Cerebellar nuclear complex (tissue), 1 donor: ENCODE results near the gene ADARB2.

Experiments used
- DNase-seq, 2 experiments: peaks; one replicate each; lab custom pipeline; 2025; lab: John Stamatoyannopoulos, UW

ADARB2 gene

DNA sequence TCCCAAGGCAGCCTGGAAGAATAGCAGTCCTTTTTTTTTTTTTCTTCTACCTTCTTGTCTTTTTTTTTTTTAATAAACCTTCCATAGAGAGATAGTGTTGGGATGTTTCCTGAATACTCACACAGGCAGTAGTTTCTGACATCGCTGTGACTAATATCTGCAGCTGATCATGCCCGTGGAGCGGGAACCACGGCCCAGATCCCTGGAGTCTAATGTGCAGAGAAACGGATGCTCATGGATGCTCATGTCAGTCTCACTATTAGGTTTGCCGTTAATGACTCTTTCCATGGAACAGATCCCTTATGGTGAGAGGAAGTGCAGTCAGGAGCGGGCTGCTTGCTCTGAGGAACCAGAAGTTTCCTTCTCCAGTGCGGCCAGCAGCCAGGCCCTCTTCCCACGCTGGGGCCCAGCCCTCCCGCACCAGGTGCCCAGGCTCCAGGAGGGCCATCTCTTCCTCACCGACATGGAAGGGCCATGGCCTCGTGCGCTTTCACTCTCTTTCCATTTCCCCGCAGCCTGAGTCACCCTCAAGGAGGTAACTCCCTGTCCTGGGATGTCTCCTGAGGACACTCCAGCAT is 548.7 kb downstream of the ADARB2 start:
- no peak for DNase-seq

DNA sequence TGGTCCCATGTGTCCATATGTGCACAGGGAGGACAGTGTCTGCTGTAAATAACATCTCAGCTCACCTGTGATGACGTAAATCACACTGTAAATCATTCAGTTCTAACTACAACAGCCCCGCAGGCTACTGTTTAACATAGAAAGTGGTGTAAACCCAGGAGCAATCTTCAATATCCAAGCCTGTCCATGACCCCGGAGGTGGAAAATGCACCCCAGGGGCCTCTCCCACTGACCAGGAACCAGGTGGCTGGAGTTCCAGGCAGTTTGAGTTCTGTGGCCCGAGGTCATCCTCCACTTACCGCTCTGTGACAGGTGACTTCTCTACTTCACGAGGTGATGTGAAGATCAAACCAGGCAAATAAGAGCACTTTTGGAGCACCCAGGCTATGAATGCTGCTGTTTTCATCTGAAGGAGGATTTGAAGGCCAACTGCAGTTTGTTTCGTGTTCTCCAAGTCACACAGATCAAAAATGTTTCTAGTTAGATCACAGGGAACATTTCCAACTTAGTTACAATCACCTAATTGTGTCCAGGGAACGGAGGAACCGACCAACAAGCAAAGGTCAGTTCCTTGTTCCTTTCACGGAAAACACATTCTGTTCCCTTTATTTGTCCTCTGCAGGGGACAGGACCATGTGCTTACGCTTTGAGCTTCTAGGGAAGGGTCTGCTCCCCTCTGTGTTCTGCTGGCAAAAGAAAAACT is 549.3 kb downstream of the ADARB2 start:
- DNase-seq: no peak

DNA sequence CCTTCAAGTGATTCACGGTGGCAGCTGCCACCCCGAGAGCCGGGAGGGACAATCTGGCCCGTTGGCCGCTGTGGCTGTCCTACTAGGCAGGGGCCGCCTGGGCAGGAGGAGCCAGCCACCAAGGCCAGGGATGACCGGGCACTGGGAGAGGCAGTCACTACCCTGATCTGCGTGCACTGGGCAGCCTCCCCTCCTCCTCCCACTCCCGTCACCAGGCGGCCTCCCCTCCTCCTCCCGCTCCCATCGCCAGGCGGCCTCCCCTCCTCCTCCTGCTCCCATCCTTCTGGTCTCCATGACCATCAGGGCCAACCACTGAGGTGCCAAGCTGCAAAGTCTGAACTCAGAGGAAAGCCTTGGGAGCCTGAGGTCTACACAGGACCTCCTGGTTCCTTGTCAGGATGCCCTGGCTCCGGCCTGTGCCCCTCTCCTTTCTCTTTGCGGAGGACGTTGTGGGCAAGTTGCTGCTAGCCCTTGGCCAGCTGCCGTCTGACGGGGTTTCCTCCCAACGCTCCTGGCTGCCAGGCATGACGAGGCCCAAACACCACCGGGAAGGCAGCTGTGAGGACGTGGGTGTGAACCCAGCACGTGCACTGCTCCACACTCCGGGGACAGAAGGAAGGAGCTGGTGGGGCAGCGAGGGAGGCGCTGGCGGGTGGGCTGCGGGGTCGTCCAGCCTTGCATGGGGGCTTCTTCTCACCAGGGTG is 550.0 kb downstream of the ADARB2 start:
- DNase-seq: no peak

DNA sequence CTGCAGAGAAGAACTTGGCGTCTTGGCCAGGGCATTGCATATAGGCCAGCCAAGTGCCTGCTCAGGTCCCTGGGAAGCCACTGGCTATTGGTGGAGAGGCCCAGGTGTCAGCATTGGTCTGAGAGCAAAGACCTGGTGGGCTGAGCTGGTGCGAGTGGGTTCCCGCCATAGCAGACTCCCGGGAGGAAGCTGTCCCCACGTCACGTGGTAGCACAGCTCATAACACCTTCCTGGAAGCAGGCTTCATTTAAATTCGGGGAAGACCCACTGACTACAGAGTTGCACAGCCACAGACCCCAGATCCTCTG is 550.7 kb downstream of the ADARB2 start:
- no peak for DNase-seq

DNA sequence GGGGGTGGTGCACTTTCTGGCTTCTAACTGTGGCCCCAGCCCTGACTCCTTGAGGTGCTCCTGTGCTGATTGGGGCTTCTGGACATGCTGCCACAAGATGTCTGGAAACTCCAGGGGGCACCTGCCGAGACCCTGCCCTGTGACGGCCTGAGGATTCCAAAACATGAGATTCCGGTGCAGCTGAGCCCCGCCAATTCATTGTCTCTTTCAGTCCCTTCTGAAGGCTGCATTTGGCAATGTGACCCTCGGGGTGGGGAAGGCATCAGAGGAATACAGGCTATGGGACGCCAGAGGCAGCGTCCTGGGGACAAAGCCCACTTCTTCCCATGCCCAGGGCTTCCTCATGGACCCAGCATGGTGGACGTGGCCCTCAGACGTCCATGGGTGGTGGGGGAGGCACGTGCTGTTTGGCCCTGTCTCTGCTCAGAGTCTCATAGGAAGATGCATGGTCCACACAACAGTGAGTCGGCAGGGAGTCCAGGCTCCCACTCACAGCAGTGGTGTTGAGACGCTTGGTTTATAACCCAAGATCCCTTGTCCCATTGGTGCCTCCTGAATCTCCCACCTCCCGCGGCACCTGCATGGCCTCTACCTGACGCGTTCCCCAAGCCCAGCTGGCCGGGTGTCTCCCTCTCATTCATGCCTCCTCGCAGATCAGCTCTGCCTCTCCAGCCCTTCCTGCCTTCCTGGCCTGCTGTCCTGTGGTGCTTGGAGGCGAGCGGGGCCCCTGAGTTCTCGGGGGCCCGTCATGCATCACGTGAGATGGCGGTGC is 551.2 kb downstream of the ADARB2 start:
- no peak for DNase-seq

DNA sequence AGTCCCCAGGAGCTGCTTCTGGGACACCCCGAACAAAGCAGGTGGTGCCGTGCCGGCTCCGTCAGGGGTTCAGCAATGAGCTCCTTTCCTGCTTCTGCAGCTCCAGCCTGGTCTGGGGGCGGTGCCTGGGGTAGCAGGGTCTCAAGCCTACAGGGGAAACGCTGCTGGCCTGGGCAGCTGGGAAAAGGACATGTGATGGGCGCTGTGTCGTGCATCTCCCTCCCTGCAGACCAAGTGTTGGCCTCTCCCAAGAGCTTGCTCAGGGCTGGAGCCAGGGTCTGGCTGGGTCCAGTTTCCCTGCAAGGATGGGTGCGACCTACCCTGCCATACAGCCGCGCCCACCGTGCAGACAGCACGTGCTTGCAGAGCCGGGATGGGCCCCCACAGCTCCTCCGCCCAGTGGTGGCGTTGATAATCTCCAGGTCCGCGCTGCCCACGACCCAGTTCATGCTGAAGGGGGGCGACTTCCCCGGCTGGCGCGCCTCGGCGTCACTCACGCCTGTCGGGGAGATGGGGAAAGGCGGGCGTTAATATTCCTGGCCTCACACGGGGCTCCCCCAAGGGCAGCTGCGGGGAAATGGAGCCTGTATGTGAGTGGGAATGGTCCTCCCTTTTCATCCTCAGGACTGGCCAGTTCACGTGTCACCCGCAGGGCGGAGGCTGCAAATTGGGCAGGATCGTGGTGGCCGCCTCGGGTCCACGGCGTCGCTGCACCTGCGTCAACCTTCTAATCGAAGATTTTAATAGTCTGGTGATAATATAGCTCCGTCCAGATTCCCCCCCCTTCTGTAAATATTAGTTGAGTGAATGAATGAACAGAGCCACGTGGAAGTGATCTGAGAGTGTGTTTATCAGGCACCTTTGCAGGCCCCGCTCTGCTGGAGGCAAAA is 552.5 kb downstream of the ADARB2 start:
- no peak for DNase-seq

DNA sequence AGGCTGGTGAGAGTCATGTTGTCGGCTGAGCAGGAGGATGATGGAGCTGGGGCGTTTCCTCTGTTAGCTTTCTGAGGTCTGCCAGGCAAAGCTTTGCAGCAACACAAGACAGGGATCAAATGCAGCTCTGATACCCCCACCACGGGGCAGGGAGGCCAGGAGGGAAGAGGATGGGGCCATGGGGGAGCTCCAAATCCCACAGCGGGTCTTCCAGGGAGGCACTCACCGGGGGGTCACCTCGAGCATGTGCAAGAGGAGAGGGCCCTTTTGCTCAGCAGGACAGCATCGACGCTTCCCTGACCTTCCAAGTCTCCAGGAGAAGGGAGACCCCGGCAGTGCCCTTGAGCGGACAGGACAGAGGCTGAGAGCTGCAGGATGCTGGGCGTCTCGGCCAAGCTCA is 553.6 kb downstream of the ADARB2 start:
- no peak for DNase-seq

DNA sequence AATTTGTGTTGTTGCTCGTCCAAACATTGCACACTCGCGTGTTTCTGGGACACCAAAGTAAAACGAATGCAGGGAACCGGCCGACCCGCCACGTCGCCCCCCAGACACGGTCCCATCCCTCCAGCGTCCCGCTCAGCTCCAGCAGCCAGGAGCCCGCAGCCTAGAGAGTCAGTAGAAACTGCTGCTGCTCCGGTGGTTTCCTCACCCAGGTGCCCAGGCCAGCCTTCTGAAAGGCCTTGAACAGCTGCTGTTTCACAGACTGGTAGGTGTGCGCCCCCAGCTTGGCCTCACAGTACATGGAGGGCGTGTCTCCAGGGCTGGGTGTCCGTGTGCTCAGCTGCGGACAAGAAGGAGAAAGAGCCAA is 554.3 kb downstream of the ADARB2 start:
- no peak for DNase-seq

DNA sequence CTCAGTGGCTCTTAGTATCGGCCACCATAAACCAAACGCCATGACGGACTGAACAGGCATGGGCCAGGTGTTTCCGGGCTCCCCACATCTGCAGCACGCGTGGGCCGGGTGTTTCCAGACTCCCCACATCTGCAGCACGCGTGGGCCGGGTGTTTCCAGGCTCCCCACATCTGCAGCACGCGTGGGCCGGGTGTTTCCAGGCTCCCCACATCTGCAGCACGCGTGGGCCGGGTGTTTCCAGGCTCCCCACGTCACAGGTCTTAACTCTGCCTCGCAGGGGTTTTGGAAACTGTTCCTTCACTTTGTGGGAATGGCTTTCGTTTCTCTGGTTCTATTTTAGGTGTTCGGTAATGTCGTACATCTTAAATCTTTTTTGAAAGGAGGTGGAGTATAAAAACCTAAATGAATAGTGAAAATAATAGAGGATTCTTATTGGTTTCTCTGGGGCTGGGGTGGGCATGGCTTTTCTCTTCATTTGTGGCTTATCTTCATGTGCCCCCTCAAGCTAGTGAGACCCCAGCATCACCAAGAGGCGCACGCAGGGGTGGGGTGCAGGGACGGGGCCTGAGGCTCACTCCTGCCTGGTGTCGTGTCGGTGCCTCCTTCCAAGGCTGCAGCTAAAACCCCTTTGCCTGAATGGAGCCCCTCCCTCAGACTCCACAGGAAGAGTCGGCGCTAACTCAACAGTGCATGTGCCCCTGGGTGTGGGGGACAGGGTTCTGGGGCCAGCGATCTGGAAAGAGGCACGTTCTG is 554.9 kb downstream of the ADARB2 start:
- no peak for DNase-seq

DNA sequence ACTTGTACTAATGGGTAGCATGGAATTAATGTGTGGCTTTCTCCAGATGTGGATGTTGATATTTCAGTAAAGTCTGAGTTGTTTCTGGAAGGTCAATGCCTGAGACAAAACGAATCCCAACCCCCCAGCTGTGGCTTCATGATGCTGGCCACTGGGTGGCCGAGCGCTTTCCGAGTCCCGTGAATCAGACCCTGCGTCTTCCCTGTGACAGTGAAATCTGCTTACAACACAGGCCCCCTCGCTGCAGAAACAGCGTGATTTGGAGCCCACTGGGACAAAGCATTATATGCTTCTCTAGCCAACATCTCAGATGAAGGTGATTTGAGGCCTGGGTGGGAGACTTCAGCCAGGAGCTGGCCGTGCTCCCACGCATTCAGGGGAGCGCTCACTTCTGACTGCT is 556.5 kb downstream of the ADARB2 start:
- no peak for DNase-seq

DNA sequence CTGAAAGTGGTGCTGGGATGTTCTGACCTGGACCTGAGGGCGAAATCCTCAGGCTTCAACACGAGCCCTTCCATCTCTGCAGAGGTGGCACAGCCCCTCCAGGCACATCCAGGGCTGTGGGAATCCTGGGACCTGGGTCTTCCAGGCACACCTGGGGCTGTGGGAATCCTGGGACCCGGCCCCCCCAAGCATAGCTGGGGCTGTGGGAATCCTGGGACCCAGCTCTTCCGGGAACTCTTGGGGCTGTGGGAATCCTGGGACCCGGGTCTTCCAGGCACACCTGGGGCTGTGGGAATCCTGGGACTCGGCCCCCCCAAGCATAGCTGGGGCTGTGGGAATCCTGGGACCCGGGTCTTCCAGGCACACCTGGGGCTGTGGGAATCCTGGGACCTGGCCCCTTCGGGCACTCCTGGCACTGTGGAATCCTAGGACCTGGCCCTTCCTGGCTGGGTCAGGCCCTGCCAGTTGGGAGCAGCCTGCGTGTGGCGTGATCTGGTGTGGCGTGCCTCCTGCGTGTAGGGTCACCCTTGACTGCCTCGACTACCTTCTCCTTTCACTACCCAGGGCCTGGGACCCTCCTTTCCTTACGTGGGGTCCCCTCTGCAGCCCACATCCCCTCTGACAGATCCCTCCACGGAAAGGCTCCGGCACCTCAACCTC is 557.1 kb downstream of the ADARB2 start:
- DNase-seq: no peak

DNA sequence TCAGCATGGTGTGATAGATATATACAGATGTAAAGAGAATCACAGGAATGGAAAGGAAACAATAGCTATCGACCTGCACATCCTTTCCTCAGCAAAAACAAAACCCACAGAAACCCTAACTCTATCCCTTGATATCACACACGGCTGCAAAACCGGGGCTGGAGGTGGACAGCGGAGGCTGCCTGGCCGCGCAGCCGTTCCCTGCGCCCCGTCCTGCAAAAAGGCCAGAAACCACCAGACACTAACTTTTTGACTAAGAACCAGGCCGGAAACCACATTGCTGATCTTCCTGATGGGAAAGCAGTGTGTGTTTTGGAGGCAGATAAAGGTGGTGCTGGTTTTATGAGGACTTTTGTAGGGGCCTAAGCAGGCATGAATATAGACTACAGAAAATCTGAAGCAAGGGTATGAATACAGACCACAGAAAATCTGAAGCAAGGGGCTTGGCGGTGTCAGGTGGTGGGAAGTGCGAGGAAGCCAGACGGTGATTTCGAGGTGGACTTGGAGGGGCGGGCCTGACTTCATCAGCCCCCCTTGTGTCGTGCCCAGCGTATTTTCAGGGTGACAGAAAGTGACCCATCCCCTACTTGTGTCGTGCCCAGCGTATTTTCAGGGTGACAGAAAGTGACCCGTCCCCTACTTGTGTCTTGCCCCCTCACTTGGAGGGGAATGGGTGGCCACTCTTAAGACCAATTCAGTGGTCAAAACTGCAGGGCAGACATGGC is 557.8 kb downstream of the ADARB2 start:
- DNase-seq: no peak

DNA sequence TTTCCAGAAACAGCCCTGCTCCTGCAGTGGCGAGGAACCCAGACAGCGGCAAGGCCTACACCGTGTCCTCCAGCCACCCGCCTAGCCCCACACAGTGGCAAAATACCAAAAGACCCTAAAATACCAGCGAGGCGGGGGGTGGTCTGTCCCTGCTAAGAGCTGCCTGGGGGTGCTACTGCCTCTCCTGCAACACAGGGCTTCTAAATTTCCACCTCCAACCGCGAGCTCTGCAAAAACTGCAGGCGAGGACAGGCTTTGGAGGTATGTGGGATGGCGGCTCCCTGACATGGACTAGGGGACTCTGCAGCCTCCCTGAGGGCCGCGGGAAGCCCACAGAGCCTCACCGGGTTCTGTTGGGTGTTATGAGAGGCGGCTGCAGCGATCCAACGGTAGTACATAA is 558.8 kb downstream of the ADARB2 start:
- no peak for DNase-seq

DNA sequence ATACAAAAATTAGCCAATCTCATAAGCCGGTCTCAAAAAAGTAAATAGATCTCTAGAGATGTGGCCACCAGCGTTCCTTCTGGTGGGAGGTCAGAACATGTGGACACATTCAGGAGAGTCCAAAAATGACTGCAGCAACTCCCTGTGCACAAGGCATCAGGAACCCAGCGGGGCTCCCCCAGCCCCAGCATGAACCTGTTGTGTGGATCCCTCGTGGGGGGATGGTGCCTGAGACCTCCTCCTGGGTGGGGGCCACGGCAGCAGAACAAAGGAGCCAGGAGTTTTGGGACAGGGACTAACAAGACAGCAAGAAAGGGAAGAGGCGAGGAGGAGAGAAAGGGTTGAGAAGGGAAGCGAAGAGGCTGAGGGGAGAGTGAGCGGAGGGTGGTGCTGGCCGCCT is 559.4 kb downstream of the ADARB2 start:
- DNase-seq: no peak

DNA sequence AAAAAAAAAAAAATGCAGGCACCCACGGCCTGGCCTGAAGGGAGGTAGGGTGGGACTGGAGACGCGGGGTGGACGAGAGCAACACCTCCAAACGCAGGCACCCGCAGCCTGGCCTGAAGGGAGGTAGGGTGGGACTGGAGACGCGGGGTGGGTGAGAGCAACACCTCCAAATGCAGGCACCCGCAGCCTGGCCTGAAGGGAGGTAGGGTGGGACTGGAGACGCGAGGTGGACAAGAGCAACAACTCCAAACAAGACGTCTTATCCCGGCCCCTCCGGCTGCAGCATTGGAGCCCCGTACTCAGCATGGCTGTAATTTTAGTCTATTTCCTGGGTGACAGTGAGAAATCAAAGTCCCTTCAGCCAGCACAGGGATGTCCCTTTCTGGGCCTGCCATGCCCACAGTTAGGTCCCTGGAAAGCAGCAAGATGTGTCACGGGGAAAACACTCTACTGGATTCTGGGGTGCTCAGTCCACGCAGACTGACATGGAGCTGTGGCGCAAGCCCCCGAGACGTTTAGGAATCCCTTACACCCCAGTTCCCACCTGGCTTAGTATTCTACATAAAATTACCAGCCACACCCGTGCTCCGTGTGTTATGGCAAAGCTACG is 561.3 kb downstream of the ADARB2 start:
- DNase-seq: no peak

DNA sequence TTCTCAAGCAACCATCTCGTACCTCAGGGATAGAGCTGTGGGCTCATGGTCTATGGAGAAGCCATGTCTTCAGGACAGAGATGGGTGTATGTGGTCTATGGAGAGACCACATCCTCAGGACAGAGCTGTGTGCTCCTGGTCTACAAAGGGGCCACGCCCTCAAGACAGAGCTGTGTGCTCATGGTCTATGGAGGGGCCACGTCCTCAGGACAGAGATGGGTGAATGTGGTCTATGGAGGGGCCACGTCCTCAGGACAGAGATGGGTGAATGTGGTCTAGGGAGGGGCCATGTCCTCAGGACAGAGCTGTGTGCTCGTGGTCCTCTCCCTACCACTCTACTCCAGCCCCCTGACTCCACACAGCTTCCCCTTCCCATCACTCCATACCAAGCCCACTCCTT is 563.3 kb downstream of the ADARB2 start:
- DNase-seq: no peak

DNA sequence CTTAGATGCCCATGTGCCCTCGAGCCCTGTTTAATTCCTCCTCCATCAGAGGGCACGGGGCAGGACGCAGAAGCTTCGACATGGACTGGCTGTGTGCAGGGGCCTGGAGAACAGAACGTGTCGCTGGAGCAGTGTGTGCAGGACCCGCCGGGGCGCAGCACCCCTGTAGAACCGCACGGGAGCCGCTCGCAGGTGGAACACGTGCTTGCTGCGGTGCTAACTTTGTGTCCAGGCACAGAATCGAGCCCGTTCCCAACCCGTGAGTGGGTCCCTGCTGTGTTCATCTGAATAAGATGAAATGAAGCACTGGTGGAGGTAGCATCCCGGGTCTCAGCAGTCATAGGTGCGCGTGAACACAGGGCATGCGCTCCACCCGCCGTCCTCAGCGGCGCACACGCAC is 564.2 kb downstream of the ADARB2 start:
- no peak for DNase-seq

DNA sequence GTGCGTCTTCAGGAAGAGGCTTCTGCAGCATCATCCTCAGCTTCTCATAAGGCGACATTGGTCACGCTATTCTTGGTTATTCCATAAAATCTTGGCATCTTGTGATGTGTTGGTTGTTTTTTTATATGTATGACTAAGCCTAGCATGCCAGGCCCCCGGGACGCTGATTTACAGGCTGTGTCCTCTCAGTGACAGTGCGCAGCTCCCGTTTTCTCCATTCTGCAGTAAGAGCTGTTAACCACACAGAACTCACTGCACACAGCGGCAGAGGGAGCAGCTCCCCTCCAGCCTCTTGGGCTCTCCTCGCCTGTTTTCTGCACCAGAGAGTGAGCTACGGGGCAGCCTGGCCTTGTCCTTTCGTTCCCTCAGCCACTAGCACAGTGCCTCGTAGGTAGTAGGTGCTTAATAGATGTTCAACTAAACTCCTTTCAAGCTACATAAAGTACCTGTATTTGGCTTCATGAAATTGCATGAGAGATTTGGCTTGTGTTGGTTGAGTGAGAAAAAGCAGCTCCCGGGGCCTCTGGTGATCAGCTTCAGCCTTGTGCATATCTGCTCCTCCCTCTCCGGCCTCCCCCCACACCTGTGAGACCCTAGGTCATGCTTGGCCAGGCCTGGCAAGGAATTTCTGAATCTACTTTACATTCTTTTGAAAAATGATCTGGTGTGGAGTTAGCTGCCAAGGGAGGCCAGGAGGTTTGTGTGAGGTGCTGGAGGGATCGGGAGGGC is 564.9 kb downstream of the ADARB2 start:
- no peak for DNase-seq

DNA sequence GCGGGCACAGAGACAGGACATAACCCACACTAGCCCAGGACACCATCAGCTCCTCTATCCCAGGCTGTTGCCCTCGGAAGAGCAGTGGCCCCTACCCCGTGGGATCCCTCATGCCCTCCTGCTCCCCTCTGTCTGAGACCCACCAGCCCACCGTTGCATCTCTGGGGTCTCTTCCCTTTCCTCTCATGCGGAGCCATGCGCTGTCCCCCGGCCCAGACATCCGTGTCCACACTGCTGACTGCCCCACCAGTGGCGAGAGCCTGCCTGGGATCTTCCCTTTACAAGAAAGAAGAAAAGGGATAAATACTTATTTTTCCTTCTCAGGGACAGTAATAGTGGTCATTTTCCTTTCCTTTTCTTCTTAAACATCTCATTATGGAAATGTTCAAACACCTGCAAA is 565.7 kb downstream of the ADARB2 start:
- no peak for DNase-seq
